Measurements from ENCODE around the gene CUL2.
"Not testable (repeated sequence)": the region's sequence is repeated elsewhere in the genome, so short reads cannot be mapped to it uniquely, and the experiment has no call there.

Gene CUL2

DNA sequence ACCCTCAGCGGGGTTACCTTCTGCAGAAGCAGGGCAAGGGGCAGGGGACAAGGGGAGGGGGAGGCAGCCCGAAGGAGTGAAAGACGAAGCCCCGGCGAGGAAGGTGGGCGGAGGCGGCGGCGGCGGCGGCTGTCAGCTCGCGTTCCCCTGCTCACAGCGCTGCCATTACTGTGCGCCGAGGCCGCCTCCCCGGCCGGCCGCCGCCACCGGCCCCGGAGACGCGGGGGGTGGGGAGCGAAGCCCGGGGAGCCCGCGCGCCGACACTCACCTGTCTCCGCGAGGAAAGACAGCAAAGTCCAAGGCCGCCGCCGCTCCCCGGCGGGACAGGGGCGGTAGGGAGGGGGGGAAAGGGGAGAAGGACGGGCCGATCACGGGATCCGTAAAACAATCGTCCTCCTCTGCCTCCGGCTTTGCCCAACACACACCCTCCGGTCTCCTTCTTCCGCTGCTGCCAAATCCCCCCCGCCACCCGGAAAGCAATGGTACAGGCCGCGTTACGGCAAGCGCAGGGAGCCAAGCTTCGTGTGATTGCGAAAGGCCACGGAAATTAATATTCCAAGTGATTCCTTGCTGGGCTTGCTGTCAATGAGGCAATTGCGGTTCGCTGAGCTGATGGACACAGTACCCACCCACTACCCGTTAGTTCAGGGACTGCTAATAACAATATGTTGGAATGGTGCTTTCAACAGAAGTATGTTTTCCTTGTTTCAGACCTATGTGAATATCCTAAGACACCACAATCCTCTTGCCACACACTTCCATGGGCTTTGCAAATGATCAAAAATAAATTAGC lies at the start of gene CUL2:
TSS of gene CUL2 (minus strand) at position 180 of the 793 bp plus-strand sequence. CDS start 19,024 bp downstream, outside the sequence.
- DNase-seq: peak; percentile 82

DNA sequence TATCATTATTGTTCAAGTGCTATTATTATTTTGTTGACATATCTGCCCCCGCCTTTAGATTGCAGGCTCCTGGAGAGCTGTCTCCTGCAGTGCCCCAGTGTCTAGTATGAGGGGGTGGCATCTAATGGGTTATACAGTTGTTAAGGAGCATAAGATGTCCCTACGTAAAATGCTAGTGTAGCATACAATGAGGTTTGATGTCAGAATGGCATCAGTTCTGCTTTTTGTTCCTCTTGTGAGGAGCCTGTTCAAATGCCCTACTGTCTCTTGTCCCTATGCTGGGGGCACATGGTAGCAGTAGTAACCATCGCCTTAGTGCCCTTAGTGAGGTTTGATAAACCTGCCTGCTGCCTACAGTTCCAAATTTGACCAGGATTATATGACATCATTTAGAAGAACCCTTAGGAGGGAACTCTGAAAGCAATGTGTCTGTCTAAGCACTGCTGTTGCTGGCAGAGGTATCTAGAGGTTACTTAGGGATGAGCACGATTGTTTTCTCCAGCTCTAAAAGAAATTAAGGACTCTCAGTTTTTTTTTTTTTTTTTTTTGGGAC lies 46.2 kb upstream of the CUL2 start:
- no peak for DNase-seq

DNA sequence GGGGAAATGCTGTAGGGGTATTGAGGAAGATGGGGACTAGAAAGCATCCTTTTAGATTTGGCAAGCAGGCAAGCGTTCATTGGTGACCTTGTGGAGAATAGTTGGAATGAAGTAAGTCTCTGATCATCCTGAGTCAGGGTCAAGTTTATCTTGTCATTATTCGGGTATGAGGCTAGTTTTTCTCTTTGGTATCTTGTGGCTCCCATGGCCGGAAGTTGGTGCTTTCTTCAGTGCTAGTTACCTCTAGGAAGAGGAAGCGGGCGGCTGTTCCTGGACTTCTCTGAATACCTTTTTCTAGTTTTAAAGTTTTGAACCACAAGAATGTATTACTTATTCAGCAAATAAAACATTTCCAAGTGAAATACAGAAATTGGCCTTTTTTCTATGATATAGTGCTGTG lies 45.7 kb upstream of the CUL2 start:
- no peak for DNase-seq

DNA sequence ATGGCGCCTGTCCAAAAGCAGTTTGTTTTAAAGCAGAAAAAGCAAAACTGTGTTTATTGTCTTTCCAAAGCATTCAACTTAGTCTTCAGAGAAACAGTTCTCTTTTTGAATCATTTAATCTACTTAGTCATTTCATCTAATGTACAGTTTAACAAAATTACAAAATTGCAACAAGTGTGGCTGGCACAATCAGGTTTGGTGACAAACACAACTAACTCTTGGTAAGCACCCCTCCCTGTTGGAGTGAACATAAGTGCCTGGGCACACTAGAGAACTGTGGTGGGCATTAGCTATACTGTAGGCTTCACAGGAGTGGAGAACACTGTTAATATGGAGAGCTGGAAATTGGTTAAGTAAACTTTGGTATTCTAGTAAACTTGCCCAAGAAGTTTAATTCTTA lies 43.4 kb upstream of the CUL2 start:
- no peak for DNase-seq

DNA sequence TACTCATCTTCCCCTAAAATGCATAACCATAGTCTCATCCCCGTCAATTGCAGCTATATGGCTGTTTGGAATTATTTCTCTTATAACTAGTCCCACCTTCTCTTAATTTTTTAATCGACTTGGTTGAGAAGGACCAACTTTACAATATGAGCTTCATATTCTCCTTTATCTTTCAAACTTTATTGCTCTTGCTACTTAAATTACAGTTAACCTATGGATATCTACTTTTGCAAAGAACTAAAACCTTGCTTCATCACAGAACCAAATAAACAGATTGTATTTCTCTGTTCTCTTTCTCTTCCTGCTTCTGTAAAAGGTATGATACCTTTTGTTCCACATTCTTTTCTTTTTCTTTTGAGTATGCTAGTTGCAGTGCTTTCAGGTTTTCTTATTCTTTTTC lies 42.6 kb upstream of the CUL2 start:
- no peak for DNase-seq

DNA sequence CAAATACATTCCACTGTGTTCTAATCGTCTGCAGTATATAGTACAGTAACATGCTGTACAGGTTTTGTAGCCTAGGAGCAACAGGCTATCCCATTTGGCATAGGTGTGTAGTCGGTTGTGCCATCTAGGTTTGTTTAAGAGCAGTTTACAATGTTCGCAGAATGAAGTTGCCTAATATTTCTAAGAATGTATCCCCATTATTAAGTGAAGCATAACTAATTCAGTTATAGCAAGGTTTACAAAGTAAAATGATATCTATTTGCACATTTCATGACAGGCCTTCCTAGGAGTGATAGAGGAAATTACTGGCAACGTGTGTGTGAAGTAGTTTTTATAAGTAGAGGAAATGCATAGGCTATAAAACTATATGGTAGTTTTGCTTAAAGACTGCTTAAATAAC lies 40.5 kb upstream of the CUL2 start:
- no peak for DNase-seq

DNA sequence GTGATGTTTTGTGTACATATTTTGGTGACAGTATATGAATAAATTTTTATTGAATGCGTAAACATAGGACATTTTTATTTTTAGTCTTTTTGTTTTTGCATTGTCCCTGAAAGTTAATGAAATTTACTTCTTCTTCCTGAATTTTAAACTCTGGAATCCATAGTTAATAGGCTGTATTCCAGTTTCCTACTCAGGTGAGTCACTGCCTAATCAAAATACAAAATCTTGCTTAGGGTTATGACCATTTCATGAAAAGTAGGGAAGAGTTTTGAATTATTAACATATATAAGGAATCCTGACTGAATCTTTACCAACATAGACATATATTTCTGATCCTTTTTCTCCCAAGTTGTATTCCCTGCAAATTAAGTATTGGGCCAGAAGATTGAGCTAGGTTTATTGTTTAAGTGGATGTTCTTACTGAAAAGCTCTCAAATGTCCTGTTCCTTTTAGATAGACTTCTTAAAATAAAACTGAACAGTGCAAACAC lies 39.1 kb upstream of the CUL2 start:
- no peak for DNase-seq

DNA sequence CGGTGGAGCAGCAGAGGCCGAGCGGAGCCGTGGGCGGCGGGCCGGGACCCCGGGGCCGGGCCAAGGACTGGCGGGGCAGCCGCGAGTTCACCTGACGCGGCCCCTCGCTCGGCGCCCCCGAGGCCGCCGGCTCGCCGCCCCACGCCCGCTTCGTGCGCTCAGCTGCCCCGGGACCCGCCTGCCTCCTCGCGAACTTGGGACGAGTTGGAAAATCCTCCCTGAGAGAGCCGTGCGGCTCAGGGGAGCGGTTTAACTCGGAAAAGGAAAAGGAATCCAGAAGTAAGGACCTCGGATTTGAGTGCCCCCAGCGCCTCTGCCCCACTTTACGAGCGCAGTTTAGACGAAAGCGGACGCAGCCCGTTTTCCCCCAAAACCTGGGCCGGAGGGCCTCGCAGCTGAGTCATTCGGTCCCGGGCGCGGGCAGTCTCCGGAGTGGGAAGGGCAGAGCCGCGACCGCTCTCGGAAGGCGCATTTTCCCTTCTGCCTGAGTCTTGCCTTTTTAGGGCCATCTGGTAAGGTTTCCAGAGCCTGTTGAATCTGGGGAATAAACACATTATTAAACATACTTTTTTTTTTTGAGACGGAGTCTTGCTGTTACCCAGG lies 37.2 kb upstream of the CUL2 start:
- no peak for DNase-seq

DNA sequence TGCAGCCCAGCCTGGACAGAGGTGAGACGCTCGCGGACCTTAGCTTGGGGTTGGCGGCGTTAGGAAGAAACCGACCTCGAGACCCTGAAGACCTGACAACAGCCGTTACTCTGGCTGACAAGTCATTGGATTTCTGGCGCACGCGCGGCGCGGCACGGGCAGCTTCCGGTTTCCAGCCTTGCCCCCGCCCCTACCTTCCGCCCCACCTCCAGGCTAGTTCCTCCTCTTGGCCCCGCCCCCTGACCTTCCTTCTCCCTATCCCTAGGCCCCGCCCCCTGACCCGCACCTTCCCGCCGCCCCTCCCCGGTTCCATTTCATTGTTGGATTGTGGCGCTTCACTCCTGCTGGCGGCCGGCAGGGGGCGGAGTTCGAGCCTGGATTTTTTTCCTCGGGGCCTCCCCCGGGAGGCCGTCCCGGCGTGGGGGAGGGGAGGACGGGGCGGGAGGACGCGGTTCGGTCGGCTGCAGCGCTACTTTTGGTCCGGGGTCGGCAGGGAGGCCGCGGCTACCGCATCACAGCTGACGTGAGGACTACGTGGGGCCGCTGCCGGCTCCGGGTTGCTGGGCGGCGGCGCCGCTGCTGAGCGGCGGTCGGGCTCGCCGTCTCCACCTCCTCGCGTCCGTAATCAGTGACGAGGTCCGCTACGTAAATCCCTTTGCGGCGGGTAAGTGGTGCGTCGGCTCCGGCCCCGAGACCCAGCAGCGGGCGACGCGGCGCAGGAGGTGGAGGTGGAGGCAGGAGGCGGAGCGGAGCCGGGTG lies 36.6 kb upstream of the CUL2 start, which contains the start of gene CREM:
TSS of gene CREM (plus strand) at position 317 of the 759 bp plus-strand sequence. CDS start 10,990 bp downstream, outside the sequence.
- DNase-seq: peak; percentile 94

DNA sequence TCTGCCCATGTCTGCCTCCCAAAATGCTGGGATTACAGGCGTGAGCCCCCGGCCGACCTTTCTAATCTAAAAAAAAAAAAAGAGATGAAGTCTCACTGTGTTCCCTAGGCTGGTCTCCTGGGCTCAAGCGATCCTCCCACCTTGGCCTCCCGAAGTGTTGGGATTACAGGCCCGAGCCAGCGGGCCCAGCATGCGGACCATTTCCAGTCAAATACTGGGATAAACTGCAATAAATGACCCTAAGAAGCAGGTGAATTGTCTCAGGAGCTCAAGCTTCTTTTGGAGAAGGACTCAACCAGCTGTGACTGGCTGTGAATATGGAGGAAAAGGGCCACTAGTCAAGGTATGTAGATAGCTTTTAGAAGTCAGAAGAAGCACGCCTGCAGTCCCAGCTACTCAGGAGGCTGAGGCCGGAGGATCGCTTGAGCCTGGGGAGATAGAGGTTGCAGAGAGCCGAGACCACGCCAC lies 36.0 kb upstream of the CUL2 start:
- DNase-seq: no peak

DNA sequence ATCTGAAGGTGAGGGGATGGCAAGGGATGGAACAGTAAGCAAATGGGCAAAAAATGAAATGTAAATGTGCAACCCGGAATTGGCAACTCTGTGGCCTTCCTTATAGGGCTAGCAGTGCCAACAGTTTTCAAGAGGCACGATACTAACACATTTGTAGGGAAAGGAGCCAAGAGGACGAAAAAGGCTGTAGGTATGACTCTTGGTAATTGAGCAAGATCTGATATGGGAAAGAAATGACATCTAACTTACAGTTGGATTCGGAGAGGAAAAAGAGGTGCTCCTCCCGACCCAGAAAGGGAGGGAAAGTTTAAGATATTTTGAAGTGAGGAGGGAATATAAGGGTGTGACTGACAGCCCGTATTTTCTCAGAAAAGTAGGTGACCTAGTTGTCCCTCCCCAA lies 34.4 kb upstream of the CUL2 start:
- no peak for DNase-seq

DNA sequence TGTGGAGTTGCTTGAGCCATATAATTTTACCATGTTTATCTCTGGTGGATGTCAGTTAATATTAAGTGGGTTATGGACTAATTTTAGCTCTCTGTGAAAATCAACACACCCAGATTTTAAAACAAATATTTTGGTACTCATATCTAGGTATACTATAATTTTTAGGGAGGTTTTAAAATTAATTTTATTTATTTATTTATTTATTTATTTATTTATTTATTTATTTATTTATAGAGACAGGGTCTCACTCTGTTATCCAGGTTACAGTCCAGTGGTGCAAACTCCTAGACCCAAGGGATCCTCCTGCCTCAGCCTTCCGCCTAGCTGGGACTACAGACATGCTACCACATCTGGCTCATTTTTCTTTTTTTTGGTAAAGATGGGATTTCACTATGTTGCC lies 29.2 kb upstream of the CUL2 start:
- DNase-seq: no peak

DNA sequence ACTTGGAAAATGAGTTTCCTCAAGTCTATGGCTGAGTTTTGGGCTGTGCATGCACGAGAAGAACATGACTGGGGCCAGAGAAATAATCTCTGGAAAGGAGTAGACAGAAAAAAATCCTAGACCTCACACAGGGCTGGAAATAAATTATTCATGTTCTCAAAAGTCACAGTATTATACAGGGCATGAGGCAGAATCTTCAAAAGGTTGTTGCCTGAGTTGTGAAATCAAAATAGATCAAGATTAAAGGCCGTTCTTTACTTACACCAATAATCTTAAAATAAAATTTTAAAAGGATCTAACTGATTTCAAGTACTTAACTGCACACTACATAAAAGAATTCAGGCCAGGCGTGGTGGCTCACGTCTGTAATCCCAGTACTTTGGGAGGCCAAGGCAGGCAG lies 22.4 kb upstream of the CUL2 start:
- no peak for DNase-seq

DNA sequence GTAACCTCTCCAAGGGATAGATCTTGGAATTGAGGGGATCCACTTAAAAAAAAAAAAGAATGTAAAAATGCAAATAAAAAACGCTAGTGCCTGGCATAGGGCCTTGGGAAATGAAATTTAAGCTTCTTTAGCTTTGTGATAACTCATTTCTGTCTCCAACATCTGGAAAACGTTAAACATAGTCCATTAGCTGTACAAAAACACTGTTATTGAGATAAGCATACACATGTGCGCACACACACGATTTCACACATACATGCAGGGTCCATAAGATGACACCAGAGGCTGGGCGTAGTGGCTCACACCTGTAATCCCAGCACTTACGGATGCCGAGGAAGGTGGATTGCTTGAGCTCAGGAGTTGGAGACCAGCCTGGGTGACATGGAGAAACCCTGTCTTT lies 13.7 kb upstream of the CUL2 start:
- no peak for DNase-seq

DNA sequence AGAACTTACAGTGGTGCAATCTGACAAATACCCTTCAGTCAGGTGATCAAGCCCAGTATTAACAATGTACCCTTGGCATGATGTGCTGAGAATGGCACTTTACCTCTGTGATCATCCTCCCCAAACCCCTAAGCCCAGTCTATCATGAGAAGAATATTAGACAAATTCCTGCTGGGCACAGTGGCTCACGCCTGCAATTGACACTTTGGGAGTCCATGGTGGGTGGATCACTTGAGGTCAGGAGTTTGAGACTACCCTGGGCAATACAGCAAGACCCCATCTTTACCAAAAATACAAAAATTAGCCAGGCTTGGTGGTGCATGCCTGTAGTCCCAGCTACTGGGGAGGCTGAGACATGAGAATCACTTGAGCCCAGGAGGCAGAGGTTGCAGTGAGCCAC lies 7.4 kb upstream of the CUL2 start:
- no peak for DNase-seq

DNA sequence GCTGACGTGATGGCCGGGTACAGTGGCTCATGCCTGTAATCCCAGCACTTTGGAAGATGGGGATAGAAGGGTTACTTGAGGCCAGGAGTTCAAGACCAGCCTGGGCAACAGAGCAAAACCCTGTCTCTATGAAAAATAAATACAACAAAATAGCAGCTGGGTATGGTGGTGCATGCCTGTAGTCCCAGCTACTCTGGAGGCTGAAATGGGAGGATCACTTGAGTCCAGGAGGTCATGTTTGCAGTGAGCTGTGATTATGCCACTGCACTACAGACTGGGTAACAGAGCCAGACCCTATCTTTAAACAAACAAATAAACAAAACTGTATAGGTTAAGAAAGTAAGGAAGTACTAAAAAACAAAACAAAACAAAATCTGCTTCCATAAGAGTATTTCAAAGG lies 6.2 kb upstream of the CUL2 start:
- no peak for DNase-seq

DNA sequence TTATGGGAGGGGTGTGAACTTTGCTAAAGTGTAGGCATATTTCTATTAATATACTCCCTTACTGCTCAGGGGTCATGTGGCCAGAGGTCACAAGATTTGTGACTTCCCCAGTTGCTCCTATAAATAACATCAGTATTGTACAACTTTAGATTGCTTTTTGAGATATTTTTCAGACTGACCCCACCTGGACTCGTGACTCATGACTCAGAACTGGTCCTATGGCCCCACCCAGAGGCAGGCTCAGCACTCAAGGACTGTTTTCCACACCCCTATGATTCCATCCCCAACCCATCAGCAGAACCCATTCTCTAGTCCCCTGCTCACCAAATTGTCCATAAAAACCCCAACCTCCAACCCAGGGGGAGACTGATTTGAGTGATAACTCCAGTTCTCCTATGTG lies 2.7 kb upstream of the CUL2 start:
- DNase-seq: no peak

DNA sequence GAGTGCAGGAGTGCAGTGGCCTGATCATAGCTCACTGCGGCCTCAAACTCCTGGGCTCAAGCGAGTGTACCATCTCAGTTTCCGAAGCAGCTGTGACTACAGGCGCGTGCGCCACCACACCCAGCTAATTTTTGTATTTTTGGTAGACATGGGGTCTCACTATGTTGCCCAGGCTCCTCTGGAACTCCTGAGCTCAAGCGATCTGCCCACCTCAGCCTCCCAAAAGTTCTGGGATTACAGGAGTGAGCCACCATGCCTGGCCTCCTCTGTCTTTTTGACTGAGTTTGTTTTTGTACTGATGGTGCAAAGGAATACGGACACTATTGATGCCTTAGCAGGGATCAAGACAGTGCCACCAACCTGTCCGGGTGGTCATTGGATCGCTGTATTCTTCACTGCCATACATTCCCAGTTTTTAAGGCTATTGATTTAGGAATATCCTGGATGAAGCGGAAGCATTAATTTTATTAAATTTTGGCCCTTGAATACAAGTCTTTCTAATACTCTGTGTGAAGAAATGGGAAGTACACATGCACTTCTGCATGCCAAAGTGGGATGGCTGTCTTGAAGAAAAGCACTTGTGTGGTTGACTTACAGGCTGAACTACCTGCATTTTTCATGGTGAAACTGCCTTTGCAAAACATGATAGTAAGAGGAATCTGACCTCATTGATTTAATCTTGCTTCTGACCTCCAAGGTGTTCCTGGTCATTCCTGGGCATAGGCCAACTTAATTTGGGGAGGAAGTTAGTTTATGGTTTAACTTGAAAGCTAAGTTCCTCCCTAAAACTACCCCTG lies 2.1 kb upstream of the CUL2 start:
- DNase-seq: no peak

DNA sequence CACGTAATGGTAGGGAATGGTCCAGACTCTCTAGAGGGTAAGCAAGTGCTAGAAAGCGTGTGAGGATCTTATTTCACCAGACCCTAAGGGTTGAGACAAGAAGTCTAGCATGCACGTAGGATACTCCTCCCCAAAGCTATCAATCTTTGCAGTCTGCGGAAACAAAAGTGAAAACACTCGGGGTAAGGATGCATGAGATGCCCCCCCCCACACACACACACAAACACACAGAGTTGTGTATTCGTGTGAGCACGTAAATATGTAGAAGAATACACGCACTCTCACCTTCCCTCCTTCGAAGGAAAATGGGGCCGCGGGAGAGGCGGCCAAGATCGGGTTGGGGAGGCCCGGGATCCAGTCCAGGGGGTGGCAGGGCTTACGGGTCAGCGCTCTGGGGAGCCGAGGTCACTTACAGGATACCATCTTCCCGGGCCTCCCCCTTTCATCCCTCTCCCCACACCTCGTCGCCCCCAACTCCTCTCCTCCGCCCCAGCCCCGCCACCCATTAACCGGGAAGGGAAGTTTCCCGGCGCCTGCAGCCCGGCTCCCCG lies 455 bp downstream of the CUL2 start:
- no peak for DNase-seq

DNA sequence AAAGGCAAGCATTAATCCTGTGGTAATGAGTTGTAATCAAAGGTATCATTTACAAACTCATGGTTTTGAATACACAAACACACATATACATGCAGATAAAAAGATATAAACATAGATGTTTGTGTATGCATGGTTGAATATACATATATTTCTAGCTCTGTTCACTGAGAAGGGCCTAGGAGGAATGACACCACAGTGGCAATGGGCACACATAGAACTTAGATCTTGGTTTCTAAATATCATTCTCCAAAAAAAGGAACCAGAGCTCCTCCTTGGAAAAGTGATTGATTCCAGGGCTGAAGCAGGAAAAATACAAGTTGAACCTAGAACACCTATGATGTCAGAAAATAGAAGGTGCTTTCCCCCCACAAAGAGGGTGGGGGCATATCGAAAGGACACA lies 6.9 kb downstream of the CUL2 start:
- no peak for DNase-seq

DNA sequence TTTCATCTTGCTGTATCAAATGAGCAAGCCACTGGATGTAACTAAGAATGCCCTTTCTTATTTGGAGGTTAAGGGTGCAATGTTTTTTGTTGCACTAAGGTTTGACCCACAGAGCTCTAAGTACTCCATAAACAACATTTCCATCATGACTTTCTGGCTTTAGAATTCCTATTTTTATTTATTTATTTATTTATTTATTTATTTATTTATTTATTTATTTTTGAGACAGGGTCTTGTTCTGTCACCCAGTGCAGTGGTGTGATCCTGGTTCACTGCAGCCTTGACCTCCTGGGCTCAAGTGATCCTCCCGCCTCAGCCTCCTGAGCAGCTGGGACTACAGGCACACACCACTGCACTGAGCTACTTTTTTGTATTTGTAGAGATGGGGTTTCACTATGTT lies 9.9 kb downstream of the CUL2 start:
- not testable (repeated sequence) for DNase-seq

DNA sequence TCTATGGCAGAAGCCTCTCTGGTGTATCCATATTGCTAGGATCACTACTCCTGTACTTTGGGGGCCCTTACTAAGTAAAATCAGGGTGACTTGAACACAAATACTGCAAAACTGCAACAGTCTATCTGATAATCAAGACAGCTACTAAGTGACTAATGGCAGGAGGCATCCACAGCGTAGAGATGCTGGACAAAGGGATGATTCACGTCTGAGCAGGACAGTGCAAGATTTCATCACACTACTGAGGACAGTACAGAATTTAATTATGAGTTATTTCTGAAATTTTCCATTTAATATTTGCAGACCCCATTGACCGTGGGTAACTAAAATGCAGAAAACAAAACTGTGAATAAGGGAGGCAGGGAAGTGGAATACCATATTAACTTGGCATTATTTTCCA lies 10.4 kb downstream of the CUL2 start:
- DNase-seq: no peak

Data from NCI-H510A (cell line).